Breast epithelium (tissue), 4 donors: ENCODE data around the gene INAFM2. TPM values are rescaled to one million over a fixed set of nuclear protein-coding genes. Genes with fewer than 3 reads are reported as not detected.

Experiments used
- DNase-seq, 2 donors: peaks; one replicate each; pipeline ENCODE4 v3.0.0-alpha.2; 2019; ENCODE audit warnings: low spot score in 2 of 2
- H3K27ac ChIP-seq, 2 donors: fragments of 200-600 bp; sonication (generic) in 1 of 2; one replicate each; pipeline ENCODE4 v1.5.1; 2016 to 2019; ENCODE audit warnings: mild to moderate bottlenecking in 1 of 2
- H3K27me3 ChIP-seq, 2 donors: fragments of 200-600 bp; sonication (generic) in 1 of 2; one replicate each; pipeline versions ENCODE4 v1.5.1 to v1.6.0; 2017 to 2019; ENCODE audit warnings: control low read depth in 1 of 2, mild to moderate bottlenecking in 1 of 2
- H3K36me3 ChIP-seq: fragments of 200-600 bp; one replicate; pipeline ENCODE4 v1.5.1; 2019
- H3K4me1 ChIP-seq, 2 donors: fragments of 200-600 bp; sonication (generic); one replicate each; pipeline ENCODE4 v1.5.1; 2016 to 2019; ENCODE audit warnings: control low read depth in 1 of 2
- H3K4me3 ChIP-seq, 3 donors: fragments of 200-600 bp; sonication (generic); 1 replicate in 2 of 3; 2 replicates in 1 of 3; pipeline ENCODE4 v1.5.1; 2016 to 2019; ENCODE audit warnings: mild to moderate bottlenecking in 3 of 3, moderate library complexity in 2 of 3
- H3K9me3 ChIP-seq, 2 donors: fragments of 200-600 bp; sonication (generic) in 1 of 2; one replicate each; pipeline ENCODE4 v1.5.1; 2016 to 2019; ENCODE audit warnings: control low read depth in 1 of 2
- CTCF ChIP-seq, 3 donors: fragments of 450-650 bp; IDR thresholded peaks; one replicate each; pipeline ENCODE4 v1.5.1; 2016 to 2017; ENCODE audit warnings: antibody characterized with exemption in 3 of 3, mild to moderate bottlenecking in 3 of 3, moderate library complexity in 3 of 3
- POLR2A ChIP-seq: fragments of 450-650 bp; IDR thresholded peaks from one replicate; pipeline ENCODE4 v1.6.1; 2016; ENCODE audit warnings: antibody characterized with exemption, mild to moderate bottlenecking, moderate library complexity
- POLR2AphosphoS5 ChIP-seq, 3 donors: sonication (generic); formaldehyde crosslinking; IDR thresholded peaks; one replicate each; pipeline ENCODE4 v1.6.1; 2017; ENCODE audit warnings: antibody characterized with exemption in 3 of 3
- intact Hi-C: fragments of 100-400 bp; cut with DNase I; formaldehyde crosslinking; loops from one replicate; pipeline ENCODE4 v1.15.1; 2023; ENCODE audit warnings: low total_unique reads
- total RNA-seq, 3 donors: library from RNA; depleted of rRNA; stranded (reverse); fragments of >200 nt; gene quantifications; one replicate each; pipeline ENCODE4 v1.1.0, GENCODE V29; 2016

The INAFM2 gene
- total RNA-seq, 3 donors from 2014 or later = 5.1 to 17.3 (median 12.5) TPM

- intact Hi-C loops = no loop called here
- Histone ChIP-seq H3K4me3 (no peak overlapping the region), H3K27ac (peak overlapping the region; percentile 49 to 59), H3K27me3 (no peaks in the 10 kb centered on the region), H3K36me3 (no peaks in the 10 kb centered on the region), H3K4me1 (peaks cover 22 to 25% of the 10 kb centered on the region in 2 donors), H3K9me3 (no peaks in the 10 kb centered on the region)
- TF ChIP-seq POLR2AphosphoS5 (IDR thresholded peaks at IDR 0.05) (no peak), CTCF (IDR thresholded peaks at IDR 0.05) (no peak), POLR2A (no peak)
- no peak for DNase-seq
Observed at GRCh38 chr15:40332113-40332781, 8.8 kb downstream of the INAFM2 start.

- no peak for TF ChIP-seq POLR2A
- no peak for TF ChIP-seq CTCF (IDR thresholded peaks at IDR 0.05)
- TF ChIP-seq POLR2AphosphoS5 (IDR thresholded peaks at IDR 0.05) = no peak
- intact Hi-C loops = no loop called here
- Histone ChIP-seq H3K27me3 (no peaks in the 10 kb centered on the region), H3K27ac (peak overlapping the region; percentile 96 to 97), H3K4me1 (peaks cover 33 to 42% of the 10 kb centered on the region in 2 donors), H3K4me3 (peak overlapping the region in 1 of 3 donors; percentile 15), H3K9me3 (no peaks in the 10 kb centered on the region), H3K36me3 (no peaks in the 10 kb centered on the region)
- DNase-seq = peak in 1 of 2 donors; percentile 60
Observed at GRCh38 chr15:40333922-40334492, 10.5 kb downstream of the INAFM2 start.

DNA sequence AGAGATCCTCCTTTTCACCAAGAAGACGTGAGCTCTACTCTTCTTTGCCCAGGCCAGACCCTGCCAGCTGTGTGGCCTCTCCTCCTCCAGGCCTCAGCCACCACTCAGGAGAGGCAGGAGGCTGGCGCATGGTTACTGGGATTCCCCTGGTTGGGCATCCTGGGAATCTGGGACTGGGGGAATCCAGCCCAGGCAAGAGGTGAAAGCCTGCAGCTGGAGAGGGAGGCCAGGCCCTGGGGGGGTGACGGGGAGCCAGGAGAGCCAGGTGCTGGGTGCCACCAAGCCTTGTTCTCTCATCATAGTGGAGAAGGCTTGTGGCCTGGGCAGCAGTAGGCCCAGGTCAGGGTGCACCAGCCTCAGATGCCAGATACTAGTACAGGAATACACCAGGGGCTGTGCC, 11.0 kb downstream of the INAFM2 start:
- no peak for DNase-seq
- peak overlapping the region; percentile 96 to 97 for H3K27ac ChIP-seq
- no peaks in the 10 kb centered on the region for H3K9me3 ChIP-seq
- peaks cover 33 to 48% of the 10 kb centered on the region in 2 donors for H3K4me1 ChIP-seq
- intact Hi-C loops = no loop called here
- H3K4me3 ChIP-seq = no peak overlapping the region
- H3K36me3 ChIP-seq = no peaks in the 10 kb centered on the region
- H3K27me3 ChIP-seq = no peaks in the 10 kb centered on the region
- no peak for TF ChIP-seq POLR2A
- no peak for TF ChIP-seq CTCF (IDR thresholded peaks at IDR 0.05)
- TF ChIP-seq POLR2AphosphoS5 (IDR thresholded peaks at IDR 0.05) = no peak

GRCh38 chr15:40334941-40335795, 11.7 kb downstream of the INAFM2 start:
- Histone ChIP-seq H3K4me3 (no peak overlapping the region), H3K27ac (peak overlapping the region; percentile 96 to 97), H3K9me3 (no peaks in the 10 kb centered on the region), H3K36me3 (no peaks in the 10 kb centered on the region), H3K27me3 (no peaks in the 10 kb centered on the region), H3K4me1 (peaks cover 33 to 51% of the 10 kb centered on the region in 2 donors)
- DNase-seq = no peak
- intact Hi-C loops = no loop called here
- no peak for TF ChIP-seq CTCF (IDR thresholded peaks at IDR 0.05)
- no peak for TF ChIP-seq POLR2A
- no peak for TF ChIP-seq POLR2AphosphoS5 (IDR thresholded peaks at IDR 0.05)
